Effector memory CD8-positive, alpha-beta T cell (primary cell): ENCODE data around the gene GTF2H4.
"Not testable (repeated sequence)": the region's sequence is repeated elsewhere in the genome, so short reads cannot be mapped to it uniquely, and the experiment has no call there.

Experiments
- ATAC-seq: fragments of 150-1000 bp; cut with Tn5 transposase; replicated peaks from 2 replicates; pipeline ENCODE4 v1.10.0; 2021; ENCODE audit warnings: mild to moderate bottlenecking, moderate library complexity
- DNase-seq, 3 experiments: peaks; one replicate each; pipeline ENCODE4 v3.0.0; 2021
- H3K27ac Mint-ChIP-seq, 2 donors: one replicate each; pipeline ENCODE4 v1.8.0; 2022; ENCODE audit warnings: mild to moderate bottlenecking in 2 of 2, mixed read lengths in 2 of 2, moderate library complexity in 2 of 2
- H3K27me3 Mint-ChIP-seq, 2 donors: one replicate each; pipeline ENCODE4 v1.8.0; 2022; ENCODE audit warnings: mixed read lengths in 2 of 2
- H3K36me3 Mint-ChIP-seq: one replicate; pipeline ENCODE4 v1.8.0; 2022; ENCODE audit warnings: mild to moderate bottlenecking, moderate library complexity, mixed read lengths; ENCODE audit not compliant: insufficient read depth
- H3K4me1 Mint-ChIP-seq, 2 donors: one replicate each; pipeline ENCODE4 v1.8.0; 2022; ENCODE audit warnings: low read depth in 2 of 2, mixed read lengths in 2 of 2
- H3K4me3 Mint-ChIP-seq, 2 donors: one replicate each; pipeline ENCODE4 v1.8.0; 2022; ENCODE audit warnings: mild to moderate bottlenecking in 2 of 2, mixed read lengths in 2 of 2, moderate library complexity in 2 of 2
- H3K9me3 Mint-ChIP-seq, 2 donors: one replicate each; pipeline ENCODE4 v1.8.0; 2022; ENCODE audit warnings: mixed read lengths in 2 of 2
- total RNA-seq, 9 experiments: gene quantifications; one replicate each; lab custom pipeline; 2026; lab: John Stamatoyannopoulos, UW

GTF2H4 gene
- total RNA-seq, result 0 to 0.67 (median 0.12) reads per million in 9 experiments

- Mint-ChIP-seq H3K27me3 (no peaks in the 10 kb centered on the region), H3K4me1 (peaks cover 17 to 24% of the 10 kb centered on the region in 2 donors), H3K27ac (peak within 1 kb of the TSS; percentile 30 to 88), H3K4me3 (peak within 1 kb of the TSS; percentile 95 to 96), H3K36me3 (peaks cover 9% of the 10 kb centered on the region), H3K9me3 (no peaks in the 10 kb centered on the region)
- ATAC-seq, result peak; percentile 98
- DNase-seq, result peak; percentile 88 to 93 (median 89)
Measured at GRCh38 chr6:30907758-30908591, at the start of gene GTF2H4. TSS of gene GTF2H4 (plus strand) at chr6:30908207.

- not testable (repeated sequence) for H3K27ac Mint-ChIP-seq, H3K4me1 Mint-ChIP-seq, DNase-seq, H3K4me3 Mint-ChIP-seq, H3K9me3 Mint-ChIP-seq, ATAC-seq, H3K36me3 Mint-ChIP-seq
- H3K27me3 Mint-ChIP-seq, result peaks cover 0 to 39% of the 10 kb centered on the region in 2 donors
Measured at GRCh38 chr6:30859726-30860125, 48.3 kb upstream of the GTF2H4 start.

- no peak for DNase-seq
- H3K4me1 Mint-ChIP-seq, result no peaks in the 10 kb centered on the region
- H3K27ac Mint-ChIP-seq, result no peak overlapping the region
- ATAC-seq, result no peak
- no peak overlapping the region for H3K4me3 Mint-ChIP-seq
- peaks cover 0 to 2% of the 10 kb centered on the region in 2 donors for H3K9me3 Mint-ChIP-seq
- peaks cover 0 to 35% of the 10 kb centered on the region in 2 donors for H3K27me3 Mint-ChIP-seq
- H3K36me3 Mint-ChIP-seq, result no peaks in the 10 kb centered on the region
Measured at GRCh38 chr6:30861257-30862048, 46.6 kb upstream of the GTF2H4 start.

- Mint-ChIP-seq H3K9me3 (peaks cover 0 to 2% of the 10 kb centered on the region in 2 donors), H3K27me3 (peaks cover 0 to 27% of the 10 kb centered on the region in 2 donors), H3K4me3 (no peak overlapping the region), H3K27ac (no peak overlapping the region), H3K36me3 (no peaks in the 10 kb centered on the region), H3K4me1 (no peaks in the 10 kb centered on the region)
- DNase-seq, result no peak
- ATAC-seq, result no peak
Measured at GRCh38 chr6:30862156-30862875, 45.7 kb upstream of the GTF2H4 start.

GRCh38 chr6:30864325-30864724 lies 43.7 kb upstream of the GTF2H4 start:
- Mint-ChIP-seq H3K27me3 (peaks cover 0 to 11% of the 10 kb centered on the region in 2 donors), H3K27ac (no peak overlapping the region), H3K4me1 (no peaks in the 10 kb centered on the region), H3K9me3 (no peaks in the 10 kb centered on the region), H3K4me3 (no peak overlapping the region), H3K36me3 (no peaks in the 10 kb centered on the region)
- DNase-seq (no peak), ATAC-seq (no peak)

- H3K4me3 Mint-ChIP-seq, H3K36me3 Mint-ChIP-seq, H3K27ac Mint-ChIP-seq, H3K9me3 Mint-ChIP-seq, ATAC-seq, H3K4me1 Mint-ChIP-seq, DNase-seq, H3K27me3 Mint-ChIP-seq: not testable (repeated sequence)
Measured at GRCh38 chr6:30869241-30869749, 38.7 kb upstream of the GTF2H4 start.

GRCh38 chr6:30870546-30870945 lies 37.5 kb upstream of the GTF2H4 start:
- Mint-ChIP-seq H3K4me1 (no peaks in the 10 kb centered on the region), H3K4me3 (no peak overlapping the region), H3K27me3 (peaks cover 0 to 6% of the 10 kb centered on the region in 2 donors), H3K36me3 (no peaks in the 10 kb centered on the region), H3K9me3 (peaks cover 5 to 7% of the 10 kb centered on the region in 2 donors), H3K27ac (no peak overlapping the region)
- DNase-seq (no peak), ATAC-seq (no peak)

GRCh38 chr6:30871592-30872183 lies 36.3 kb upstream of the GTF2H4 start:
- ATAC-seq, result no peak
- no peaks in the 10 kb centered on the region for H3K36me3 Mint-ChIP-seq
- no peaks in the 10 kb centered on the region for H3K4me1 Mint-ChIP-seq
- peaks cover 0 to 8% of the 10 kb centered on the region in 2 donors for H3K27me3 Mint-ChIP-seq
- H3K27ac Mint-ChIP-seq, result no peak overlapping the region
- H3K9me3 Mint-ChIP-seq, result peaks cover 5 to 7% of the 10 kb centered on the region in 2 donors
- DNase-seq, result no peak
- H3K4me3 Mint-ChIP-seq, result no peak overlapping the region

- DNase-seq, result no peak
- H3K9me3 Mint-ChIP-seq, result peaks cover 5 to 7% of the 10 kb centered on the region in 2 donors
- peaks cover 8 to 9% of the 10 kb centered on the region in 2 donors for H3K4me1 Mint-ChIP-seq
- no peaks in the 10 kb centered on the region for H3K36me3 Mint-ChIP-seq
- H3K27ac Mint-ChIP-seq, result no peak overlapping the region
- H3K4me3 Mint-ChIP-seq, result no peak overlapping the region
- ATAC-seq, result no peak
- H3K27me3 Mint-ChIP-seq, result peaks cover 0 to 8% of the 10 kb centered on the region in 2 donors
Measured at GRCh38 chr6:30873137-30873640, 34.8 kb upstream of the GTF2H4 start.

- DNase-seq, H3K36me3 Mint-ChIP-seq, ATAC-seq, H3K27me3 Mint-ChIP-seq, H3K27ac Mint-ChIP-seq, H3K9me3 Mint-ChIP-seq, H3K4me3 Mint-ChIP-seq: not testable (repeated sequence)
- peaks cover 8 to 12% of the 10 kb centered on the region in 2 donors for H3K4me1 Mint-ChIP-seq
Measured at GRCh38 chr6:30873795-30874194, 34.2 kb upstream of the GTF2H4 start.

- Mint-ChIP-seq H3K4me1 (peaks cover 8 to 12% of the 10 kb centered on the region in 2 donors), H3K9me3 (peaks cover 2 to 7% of the 10 kb centered on the region in 2 donors), H3K27ac (no peak overlapping the region), H3K4me3 (no peak overlapping the region), H3K36me3 (no peaks in the 10 kb centered on the region), H3K27me3 (peaks cover 0 to 8% of the 10 kb centered on the region in 2 donors)
- ATAC-seq, result no peak
- no peak for DNase-seq
Measured at GRCh38 chr6:30875244-30876038, 32.6 kb upstream of the GTF2H4 start.
